ENCODE results near the gene AGXT.
"Not testable (repeated sequence)": the region's sequence is repeated elsewhere in the genome, so short reads cannot be mapped to it uniquely, and the experiment has no call there.

The AGXT gene

GRCh38 chr2:240840435-240841060 lies 28.1 kb upstream of the AGXT start:
- DNase-seq (ENCODE audit: low spot score): peak; percentile 92

- not testable (repeated sequence) for DNase-seq (ENCODE audit: low spot score)
Measured at GRCh38 chr2:240846309-240846708, 22.3 kb upstream of the AGXT start.

- DNase-seq (ENCODE audit: low spot score): no peak
Measured at GRCh38 chr2:240846873-240847595, 21.6 kb upstream of the AGXT start.

- DNase-seq (ENCODE audit: low spot score): no peak
Measured at GRCh38 chr2:240847817-240848216, 20.8 kb upstream of the AGXT start.

GRCh38 chr2:240848900-240849680 lies 19.5 kb upstream of the AGXT start:
- no peak for DNase-seq (ENCODE audit: low spot score)

- no peak for DNase-seq (ENCODE audit: low spot score)
Measured at GRCh38 chr2:240850026-240850425, 18.6 kb upstream of the AGXT start.

GRCh38 chr2:240850756-240851077 lies 17.9 kb upstream of the AGXT start:
- no peak for DNase-seq (ENCODE audit: low spot score)

- peak; percentile 86 for DNase-seq (ENCODE audit: low spot score)
Measured at GRCh38 chr2:240851078-240851991, 17.3 kb upstream of the AGXT start.

GRCh38 chr2:240852671-240853314 lies 15.8 kb upstream of the AGXT start:
- no peak for DNase-seq (ENCODE audit: low spot score)

- DNase-seq (ENCODE audit: low spot score): no peak
Measured at GRCh38 chr2:240855670-240856069, 13.0 kb upstream of the AGXT start.

GRCh38 chr2:240856151-240856980 lies 12.3 kb upstream of the AGXT start:
- DNase-seq (ENCODE audit: low spot score): no peak

GRCh38 chr2:240857039-240858008 lies 11.3 kb upstream of the AGXT start:
- DNase-seq (ENCODE audit: low spot score): peak; percentile 83

- no peak for DNase-seq (ENCODE audit: low spot score)
Measured at GRCh38 chr2:240858321-240858720, 10.3 kb upstream of the AGXT start.

- DNase-seq (ENCODE audit: low spot score): no peak
Measured at GRCh38 chr2:240858871-240859270, 9.8 kb upstream of the AGXT start.

- no peak for DNase-seq (ENCODE audit: low spot score)
Measured at GRCh38 chr2:240861547-240861946, 7.1 kb upstream of the AGXT start.

- DNase-seq (ENCODE audit: low spot score): no peak
Measured at GRCh38 chr2:240864475-240864874, 4.1 kb upstream of the AGXT start.

- DNase-seq (ENCODE audit: low spot score): no peak
Measured at GRCh38 chr2:240865391-240865790, 3.2 kb upstream of the AGXT start.

GRCh38 chr2:240869109-240869955 lies 708 bp downstream of the AGXT start:
- no peak for DNase-seq (ENCODE audit: low spot score)

All from HuH-7.5 (cell line).